IMR-90 (cell line): ENCODE results near the gene CYB5R3. TPM values are rescaled to one million over a fixed set of nuclear protein-coding genes. Genes with fewer than 3 reads are reported as not detected.

Experiments used
- ATAC-seq: fragments of 200-7000 bp; cut with Tn5 transposase; 2 replicates; pipeline ENCODE4 v1.9.1; 2020; ENCODE audit warnings: low read depth, mild to moderate bottlenecking, moderate library complexity
- BruUV-seq: library from RNA; stranded (reverse); fragments of 400-500 nt; replicated peaks from 2 replicates; lab custom pipeline; 2021; lab: Mats Ljungman, UMichigan
- CTCF ChIA-PET: fragments of 300-600 bp; formaldehyde crosslinking; extraction: SDS; loops from one replicate; lab custom pipeline; 2021; ENCODE audit warnings: antibody characterized with exemption; lab: Yijun Ruan, JAX
- POLR2A ChIA-PET: fragments of 300-600 bp; sonication (Branson Sonifier 250); formaldehyde crosslinking; loops from one replicate; lab custom pipeline; 2022; ENCODE audit warnings: antibody characterized with exemption; ENCODE audit not compliant: unreplicated experiment; lab: Charles Lee
- DNase-seq: peaks from one replicate; pipeline ENCODE4 v3.0.0; 2013
- H2AFZ ChIP-seq: replicated peaks from 2 replicates; pipeline ENCODE3; 2013; ENCODE audit warnings: low read length, mild to moderate bottlenecking; ENCODE audit not compliant: poor library complexity
- H2AK5ac ChIP-seq: 2 replicates; pipeline ENCODE4 v1.6.1; 2013; ENCODE audit warnings: low read depth, low read length, inconsistent platforms
- H2AK9ac ChIP-seq: replicated peaks from 2 replicates; pipeline ENCODE3; 2013; ENCODE audit warnings: mild to moderate bottlenecking, low read depth, low read length, moderate library complexity; ENCODE audit not compliant: poor library complexity
- H2BK120ac ChIP-seq: 2 replicates; pipeline ENCODE4 v1.6.1; 2013; ENCODE audit warnings: low read depth, low read length, inconsistent platforms
- H2BK15ac ChIP-seq: 3 replicates; pipeline ENCODE4 v1.6.1; 2013; ENCODE audit warnings: low read depth, low read length, inconsistent platforms
- H2BK20ac ChIP-seq: 2 replicates; pipeline ENCODE4 v1.6.1; 2013; ENCODE audit warnings: low read depth, mild to moderate bottlenecking, inconsistent platforms, low read length, moderate library complexity
- H2BK5ac ChIP-seq: 2 replicates; pipeline ENCODE4 v1.6.1; 2013; ENCODE audit warnings: mild to moderate bottlenecking, low read depth, low read length, inconsistent platforms; ENCODE audit not compliant: poor library complexity, severe bottlenecking
- H3K14ac ChIP-seq: replicated peaks from 2 replicates; pipeline ENCODE4 v1.6.1; 2013; ENCODE audit warnings: low read depth, low read length, inconsistent platforms
- H3K18ac ChIP-seq: 2 replicates; pipeline ENCODE4 v1.6.1; 2013; ENCODE audit warnings: low read depth, low read length, control low read depth
- H3K23ac ChIP-seq: 2 replicates; pipeline ENCODE4 v1.6.1; 2013; ENCODE audit warnings: low read depth, low read length, inconsistent platforms
- H3K27ac ChIP-seq: 2 replicates; pipeline ENCODE4 v1.5.1; 2013; ENCODE audit warnings: mild to moderate bottlenecking, control low read depth, low read length; ENCODE audit not compliant: insufficient read depth
- H3K27me3 ChIP-seq: 2 replicates; pipeline ENCODE4 v1.6.1; 2013; ENCODE audit warnings: low read length; ENCODE audit not compliant: control insufficient read depth, insufficient read depth
- H3K36me3 ChIP-seq: 2 replicates; pipeline ENCODE4 v1.6.1; 2013; ENCODE audit warnings: low read length, mixed read lengths; ENCODE audit not compliant: control insufficient read depth, insufficient read depth
- H3K4ac ChIP-seq: 2 replicates; pipeline ENCODE4 v1.6.1; 2013; ENCODE audit warnings: low read depth, low read length, inconsistent platforms
- H3K4me1 ChIP-seq: 2 replicates; pipeline ENCODE4 v1.6.1; 2013; ENCODE audit warnings: low read length, mixed read lengths; ENCODE audit not compliant: control insufficient read depth, insufficient read depth
- H3K4me2 ChIP-seq: 2 replicates; pipeline ENCODE4 v1.6.1; 2013; ENCODE audit warnings: low read depth, mild to moderate bottlenecking, control low read depth, low read length, moderate library complexity
- H3K4me3 ChIP-seq: 2 replicates; pipeline ENCODE4 v1.5.1; 2013; ENCODE audit warnings: low read depth, mild to moderate bottlenecking, control low read depth, low read length, moderate library complexity; ENCODE audit not compliant: insufficient read depth
- H3K56ac ChIP-seq: 2 replicates; pipeline ENCODE4 v1.6.1; 2013; ENCODE audit warnings: low read length, inconsistent platforms; ENCODE audit not compliant: insufficient read depth; ENCODE audit errors: extremely low read depth
- H3K79me1 ChIP-seq, 2 experiments: 2 replicates each; pipeline ENCODE4 v1.6.1; 2013; ENCODE audit warnings: low read length in 2 of 2, inconsistent platforms in 1 of 2, low read depth in 1 of 2
- H3K9ac ChIP-seq: 2 replicates; pipeline ENCODE4 v1.6.1; 2013; ENCODE audit warnings: low read depth, low read length, control low read depth
- H3K9me1 ChIP-seq: 2 replicates; pipeline ENCODE4 v1.6.1; 2013; ENCODE audit warnings: low read length, inconsistent platforms; ENCODE audit not compliant: insufficient read depth
- H3K9me3 ChIP-seq: 2 replicates; pipeline ENCODE4 v1.6.1; 2013; ENCODE audit warnings: low read length; ENCODE audit not compliant: control insufficient read depth, insufficient read depth
- H4K20me1 ChIP-seq: 2 replicates; pipeline ENCODE4 v1.6.1; 2013; ENCODE audit warnings: low read length, inconsistent platforms; ENCODE audit not compliant: insufficient read depth
- H4K5ac ChIP-seq: 2 replicates; pipeline ENCODE4 v1.6.1; 2013; ENCODE audit warnings: mild to moderate bottlenecking, low read depth, low read length, control low read depth
- H4K8ac ChIP-seq, 2 experiments: 2 replicates each; pipeline ENCODE4 v1.6.1; 2013; ENCODE audit warnings: low read depth in 2 of 2, low read length in 2 of 2, control low read depth in 1 of 2, inconsistent platforms in 1 of 2
- H4K91ac ChIP-seq: 2 replicates; pipeline ENCODE4 v1.6.1; 2013; ENCODE audit warnings: low read depth, low read length, inconsistent platforms; ENCODE audit not compliant: insufficient read depth
- BHLHE40 ChIP-seq: fragments of 150-350 bp; IDR thresholded peaks from 2 replicates; pipeline ENCODE4 v1.6.1; 2016; ENCODE audit warnings: mild to moderate bottlenecking, low read depth, low read length
- CTCF ChIP-seq: conservative IDR thresholded peaks from 2 replicates; pipeline ENCODE4 v1.5.1; 2012; ENCODE audit warnings: mild to moderate bottlenecking, low read depth, low read length, improper control_type of control experiment
- ELK1 ChIP-seq: fragments of 150-350 bp; IDR thresholded peaks from 2 replicates; pipeline ENCODE4 v1.6.1; 2016; ENCODE audit warnings: low read depth, mild to moderate bottlenecking, low read length, moderate library complexity, borderline replicate concordance
- FOS ChIP-seq: fragments of 150-350 bp; IDR thresholded peaks from 2 replicates; pipeline ENCODE4 v1.6.1; 2016; ENCODE audit warnings: low read depth, low read length
- MAZ ChIP-seq: IDR thresholded peaks from 2 replicates; pipeline ENCODE4 v1.6.1; 2012; ENCODE audit warnings: low read depth, mild to moderate bottlenecking, low read length, improper control_type of control experiment, moderate library complexity, borderline replicate concordance
- MXI1 ChIP-seq: IDR thresholded peaks from 2 replicates; pipeline ENCODE4 v1.6.1; 2012; ENCODE audit warnings: low read depth, mild to moderate bottlenecking, low read length, moderate library complexity, borderline replicate concordance
- NFE2L2 ChIP-seq: fragments of 150-350 bp; IDR thresholded peaks from 2 replicates; pipeline ENCODE4 v1.6.1; 2016; ENCODE audit warnings: low read depth, mild to moderate bottlenecking, low read length
- POLR2A ChIP-seq: IDR thresholded peaks from 2 replicates; pipeline ENCODE4 v1.6.1; 2012; ENCODE audit warnings: mild to moderate bottlenecking, low read depth, low read length
- RAD21 ChIP-seq: IDR thresholded peaks from 2 replicates; pipeline ENCODE4 v1.6.1; 2012; ENCODE audit warnings: low read length, improper control_type of control experiment
- RCOR1 ChIP-seq: IDR thresholded peaks from 2 replicates; pipeline ENCODE4 v1.6.1; 2012; ENCODE audit warnings: mild to moderate bottlenecking, low read length, improper control_type of control experiment; ENCODE audit not compliant: insufficient replicate concordance
- RFX5 ChIP-seq: IDR thresholded peaks from 2 replicates; pipeline ENCODE4 v1.8.0; 2012; ENCODE audit warnings: low read depth, mild to moderate bottlenecking, low read length, moderate library complexity
- SMC3 ChIP-seq: fragments of 150-350 bp; IDR thresholded peaks from 2 replicates; pipeline ENCODE4 v1.6.1; 2016; ENCODE audit warnings: low read depth, mild to moderate bottlenecking, antibody characterized with exemption, low read length, moderate library complexity
- USF2 ChIP-seq: fragments of 150-350 bp; IDR thresholded peaks from 2 replicates; pipeline ENCODE4 v1.6.1; 2017; ENCODE audit warnings: mild to moderate bottlenecking, antibody characterized with exemption, low read length, low read depth
- WGBS, 2 experiments: methylation state at CpG; one replicate each; pipeline versions ENCODE4 v1.1.5 to v1.1.7; 2013; ENCODE audit warnings: missing lambda C conversion rate in 2 of 2; ENCODE audit not compliant: insufficient read length in 1 of 2; ENCODE audit errors: extremely low coverage in 2 of 2; 5-methylcytosine and 5-hydroxymethylcytosine counted together
- dilution Hi-C: fragments of 300-500 bp; cut with HindIII; formaldehyde crosslinking; loops from one replicate; pipeline ENCODE4 v1.14.3; 2018; ENCODE audit warnings: low sequenced_read_pairs; ENCODE audit not compliant: unreplicated experiment
- in situ Hi-C: fragments of 300-500 bp; cut with MboI; formaldehyde crosslinking; loops from 3 replicates; pipeline ENCODE4 v1.14.3; 2019; ENCODE audit warnings: low sequenced_read_pairs, inconsistent platforms, mixed read lengths
- intact Hi-C: fragments of 100-400 bp; cut with micrococcal nuclease; formaldehyde crosslinking; loops from 2 replicates; pipeline ENCODE4 v1.10.0; 2022
- polyA plus RNA-seq, 3 experiments: library from polyadenylated mRNA; depleted of rRNA; stranded (reverse); fragments of >200 nt; gene quantifications; 2 replicates each; pipeline ENCODE4 v1.2.3, GENCODE V29; 2012; ENCODE audit warnings: low replicate concordance in 1 of 3
- total RNA-seq: library from RNA; depleted of rRNA; stranded (reverse); fragments of >200 nt; gene quantifications from 2 replicates; pipeline ENCODE4 v1.2.3, GENCODE V29; 2012

CYB5R3 gene
- total and polyA plus RNA-seq, 2 of the 4 experiments (the other 2 are of a cell fraction), result 44.1 to 362 TPM

- Histone ChIP-seq H3K23ac (peak overlapping the region; percentile 99; the same call in 1 of the 2 replicates), H2BK5ac (no peak overlapping the region), H4K8ac (no peak overlapping the region; a peak in 2 of 4 replicates), H2BK20ac (no peak overlapping the region), H3K9me3 (no peaks in the 10 kb centered on the region), H4K20me1 (peaks cover 54% of the 10 kb centered on the region), H2AK9ac (peak overlapping the region; percentile 100), H4K91ac (0 out of 2 replicates have a peak overlapping the region, but pooled peaks have one; percentile 6), H3K9ac (peak overlapping the region; percentile 98; the same call in 1 of the 2 replicates), H4K5ac (no peak overlapping the region), H3K4me1 (peaks cover 42% of the 10 kb centered on the region), H3K27ac (peak overlapping the region; percentile 69; the same call in 1 of the 2 replicates), H3K56ac (no peak overlapping the region; the same call in 1 of the 2 replicates), H2AK5ac (peak overlapping the region; percentile 100; the same call in 1 of the 2 replicates), H2AFZ (peak overlapping the region; percentile 7), H3K36me3 (no peaks in the 10 kb centered on the region), H3K27me3 (no peaks in the 10 kb centered on the region), H2BK15ac (no peak overlapping the region), H3K18ac (no peak overlapping the region), H3K79me1 (peaks cover 4 to 65% of the 10 kb centered on the region in 2 experiments; a peak in 2 of 4 replicates), H3K4ac (peak overlapping the region; percentile 99), H3K9me1 (peaks cover 28% of the 10 kb centered on the region), H3K4me3 (peak overlapping the region; percentile 85), H3K14ac (peak overlapping the region; percentile 100; the same call in 1 of the 2 replicates), H3K4me2 (peak overlapping the region; percentile 95), H2BK120ac (no peak overlapping the region)
- intact Hi-C loops, result no loop called here
- TF ChIP-seq MXI1, result no peak
- no peak for TF ChIP-seq RAD21
- no peak for TF ChIP-seq SMC3
- no peak for TF ChIP-seq ELK1
- TF ChIP-seq RCOR1, result no peak
- TF ChIP-seq POLR2A, result no peak
- no peak for TF ChIP-seq NFE2L2
- TF ChIP-seq MAZ, result no peak
- TF ChIP-seq BHLHE40, result no peak
- no peak for TF ChIP-seq FOS
- TF ChIP-seq CTCF, result no peak
- TF ChIP-seq USF2, result no peak
- TF ChIP-seq RFX5, result no peak
- in situ Hi-C loops, result no loop called here
- ChIA-PET CTCF (interaction anchor here (0.7 kb wide), 1 partner anchor 26 kb away, joined by 3 read pairs; no protein-coding TSS in a partner anchor), POLR2A (no interaction called here)
- dilution Hi-C loops, result no loop called here
- WGBS, 2 experiments, result no CpG with 5 or more reads among the region's 4 CpGs
- DNase-seq, result no peak
- no TSS peak for BruUV-seq
- ATAC-seq, result no peak
Measured at GRCh38 chr22:42648017-42648367, 1.2 kb downstream of the CYB5R3 start.
